ENCODE data around the gene NDST1.

Gene NDST1

GRCh38 chr5:150584556-150585335 is 76.8 kb downstream of the NDST1 start (continued):
- no peak for TF ChIP-seq ZFP30 (CRISPR knock-in tag; IDR thresholded peaks at IDR 0.05)

GRCh38 chr5:150585781-150586341 is 77.9 kb downstream of the NDST1 start:
- TF ChIP-seq ZC3H10 (CRISPR knock-in tag; IDR thresholded peaks at IDR 0.05) (no peak), ZNF565 (CRISPR knock-in tag; conservative IDR thresholded peaks at IDR 0.05; ENCODE audit: low read depth) (no peak), CSRNP3 (CRISPR knock-in tag; IDR thresholded peaks at IDR 0.05) (no peak), PATZ1 (CRISPR knock-in tag; IDR thresholded peaks at IDR 0.05; ENCODE audit: borderline replicate concordance) (no peak), ESRRG (CRISPR knock-in tag; IDR thresholded peaks at IDR 0.05) (no peak), ISL1 (CRISPR knock-in tag; IDR thresholded peaks at IDR 0.05) (no peak), ARNTL (CRISPR knock-in tag; IDR thresholded peaks at IDR 0.05; ENCODE audit: borderline replicate concordance, low read depth) (no peak), POU6F1 (CRISPR knock-in tag; IDR thresholded peaks at IDR 0.05; ENCODE audit: borderline replicate concordance, low read depth) (no peak), RARB (CRISPR knock-in tag; IDR thresholded peaks at IDR 0.05) (no peak), BACH2 (CRISPR knock-in tag; IDR thresholded peaks at IDR 0.05; ENCODE audit: borderline replicate concordance) (no peak), TCF4 (CRISPR knock-in tag; IDR thresholded peaks at IDR 0.05; ENCODE audit: borderline replicate concordance) (no peak), ZNF8 (CRISPR knock-in tag; IDR thresholded peaks at IDR 0.05) (no peak), ZNF70 (CRISPR knock-in tag; IDR thresholded peaks at IDR 0.05) (no peak), TSHZ2 (CRISPR knock-in tag; IDR thresholded peaks at IDR 0.05) (no peak), CSDC2 (CRISPR knock-in tag; IDR thresholded peaks at IDR 0.05) (no peak), ZFP3 (CRISPR knock-in tag; IDR thresholded peaks at IDR 0.05) (no peak), TOX (CRISPR knock-in tag; IDR thresholded peaks at IDR 0.05; ENCODE audit: borderline replicate concordance) (no peak), GLIS3 (CRISPR knock-in tag; IDR thresholded peaks at IDR 0.05) (no peak), PPARA (CRISPR knock-in tag; IDR thresholded peaks at IDR 0.05; ENCODE audit: borderline replicate concordance) (no peak)
- no peak for ATAC-seq

GRCh38 chr5:150587016-150587415 is 79.1 kb downstream of the NDST1 start:
- TF ChIP-seq ESRRG (CRISPR knock-in tag; IDR thresholded peaks at IDR 0.05) (no peak), RARB (CRISPR knock-in tag; IDR thresholded peaks at IDR 0.05) (no peak), TSHZ2 (CRISPR knock-in tag; IDR thresholded peaks at IDR 0.05) (no peak), POU6F1 (CRISPR knock-in tag; IDR thresholded peaks at IDR 0.05; ENCODE audit: borderline replicate concordance, low read depth) (no peak), BACH2 (CRISPR knock-in tag; IDR thresholded peaks at IDR 0.05; ENCODE audit: borderline replicate concordance) (no peak), ZFP3 (CRISPR knock-in tag; IDR thresholded peaks at IDR 0.05) (no peak), ZNF70 (CRISPR knock-in tag; IDR thresholded peaks at IDR 0.05) (no peak), PPARA (CRISPR knock-in tag; IDR thresholded peaks at IDR 0.05; ENCODE audit: borderline replicate concordance) (no peak), CREB5 (CRISPR knock-in tag; IDR thresholded peaks at IDR 0.05; ENCODE audit: low read depth) (no peak), SNAI2 (CRISPR knock-in tag; IDR thresholded peaks at IDR 0.05) (no peak)
- no peak for ATAC-seq

All from SK-N-SH treated with all-trans-retinoic acid at 6 μM for 48 hours (cell line).